Neural cell (in vitro differentiated cells): ENCODE results near the gene CCNDBP1. TPM values are rescaled to one million over a fixed set of nuclear protein-coding genes. Genes with fewer than 3 reads are reported as not detected.

Source experiments
- H2AFZ ChIP-seq: fragments of 200-600, 300-800 bp; sonication (generic), shearing (Covaris generic); 2 replicates; pipeline ENCODE4 v1.6.0; 2014; ENCODE audit warnings: low read depth, mild to moderate bottlenecking, antibody characterized with exemption, low read length, moderate library complexity
- H3F3A ChIP-seq: fragments of 200-600 bp; shearing (Covaris generic); 2 replicates; pipeline ENCODE4 v1.6.1; 2016; ENCODE audit warnings: mild to moderate bottlenecking, moderate library complexity, mixed read lengths, antibody characterized with exemption, low read length; ENCODE audit not compliant: insufficient read depth, poor library complexity, severe bottlenecking
- H3K27ac ChIP-seq: fragments of 200-600, 300-800 bp; sonication (generic), shearing (Covaris generic); 2 replicates; pipeline ENCODE4 v1.5.1; 2014; ENCODE audit warnings: mild to moderate bottlenecking, low read length, moderate library complexity
- H3K27me3 ChIP-seq: fragments of 300-800, 200-600 bp; sonication (generic), shearing (Covaris generic); 2 replicates; pipeline ENCODE4 v1.6.0; 2014; ENCODE audit warnings: mild to moderate bottlenecking, low read depth, low read length, moderate library complexity; ENCODE audit not compliant: insufficient read depth
- H3K36me3 ChIP-seq: fragments of 300-800, 200-600 bp; sonication (generic), shearing (Covaris generic); 2 replicates; pipeline ENCODE4 v1.5.1; 2014; ENCODE audit warnings: mild to moderate bottlenecking, antibody characterized with exemption, low read length, moderate library complexity; ENCODE audit not compliant: insufficient read depth
- H3K4me2 ChIP-seq: fragments of 300-800, 200-600 bp; sonication (generic), shearing (Covaris generic); 2 replicates; pipeline ENCODE4 v1.6.0; 2014; ENCODE audit warnings: mild to moderate bottlenecking, low read length
- H3K4me3 ChIP-seq: fragments of 300-800, 200-600 bp; sonication (generic), shearing (Covaris generic); 2 replicates; pipeline ENCODE4 v1.5.1; 2014; ENCODE audit warnings: mild to moderate bottlenecking, low read length, moderate library complexity
- H3K79me2 ChIP-seq: fragments of 200-600 bp; shearing (Covaris generic); replicated peaks from 2 replicates; pipeline ENCODE4 v1.6.0; 2014; ENCODE audit warnings: mild to moderate bottlenecking, low read length, moderate library complexity; ENCODE audit not compliant: insufficient read depth
- H3K9ac ChIP-seq: fragments of 300-800, 200-600 bp; sonication (generic), shearing (Covaris generic); 2 replicates; pipeline ENCODE4 v1.6.1; 2016; ENCODE audit warnings: mild to moderate bottlenecking, low read length, mixed read lengths
- H3K9me2 ChIP-seq: fragments of 200-600 bp; shearing (Covaris generic); 2 replicates; pipeline ENCODE4 v1.6.1; 2016; ENCODE audit warnings: mild to moderate bottlenecking, low read length, mixed read lengths; ENCODE audit not compliant: insufficient read depth
- H3K9me3 ChIP-seq: fragments of 200-600, 300-800 bp; sonication (generic), shearing (Covaris generic); 2 replicates; pipeline ENCODE4 v1.6.1; 2016; ENCODE audit warnings: mild to moderate bottlenecking, mixed run types, low read length, moderate library complexity, mixed read lengths
- H4K20me1 ChIP-seq: fragments of 200-600 bp; shearing (Covaris generic); 2 replicates; pipeline ENCODE4 v1.6.1; 2016; ENCODE audit warnings: mild to moderate bottlenecking, mixed run types; ENCODE audit not compliant: insufficient read depth
- EP300 ChIP-seq: fragments of 450-650 bp; conservative IDR thresholded peaks from 2 replicates; pipeline ENCODE4 v1.6.1; 2014; ENCODE audit warnings: antibody characterized with exemption, mild to moderate bottlenecking, moderate library complexity; ENCODE audit not compliant: poor library complexity, severe bottlenecking
- EZH2 ChIP-seq: fragments of 200-600, 300-800 bp; shearing (Covaris generic), sonication (generic); IDR thresholded peaks from 2 replicates; pipeline ENCODE4 v1.6.1; 2014; ENCODE audit warnings: antibody characterized with exemption, low read length, borderline replicate concordance, mild to moderate bottlenecking; ENCODE audit not compliant: insufficient read depth, poor library complexity, severe bottlenecking
- MXI1 ChIP-seq: fragments of 450-650 bp; conservative IDR thresholded peaks from 2 replicates; pipeline ENCODE4 v1.6.1; 2014; ENCODE audit warnings: antibody characterized with exemption, mild to moderate bottlenecking; ENCODE audit not compliant: poor library complexity, severe bottlenecking
- POLR2AphosphoS5 ChIP-seq: IDR thresholded peaks from 2 replicates; pipeline ENCODE4 v1.6.1; 2012
- RAD21 ChIP-seq: fragments of 450-650 bp; conservative IDR thresholded peaks from 2 replicates; pipeline ENCODE4 v1.6.1; 2014; ENCODE audit warnings: antibody characterized with exemption, mild to moderate bottlenecking, moderate library complexity
- SMC3 ChIP-seq: fragments of 450-650 bp; conservative IDR thresholded peaks from 2 replicates; pipeline ENCODE4 v1.6.1; 2014; ENCODE audit warnings: antibody characterized with exemption, mild to moderate bottlenecking, moderate library complexity; ENCODE audit not compliant: poor library complexity
- TAF1 ChIP-seq: IDR thresholded peaks from 2 replicates; pipeline ENCODE4 v1.6.1; 2012; ENCODE audit warnings: low read depth
- polyA plus RNA-seq: library from polyadenylated mRNA; depleted of rRNA; stranded (reverse); fragments of >200 nt; gene quantifications from 2 replicates; pipeline ENCODE4 v1.2.3, GENCODE V29; 2014
- TF ChIP-seq, protein P1 (sequence below): fragments of 450-650 bp; IDR thresholded peaks from 2 replicates; pipeline ENCODE4 v1.5.1; 2014; ENCODE audit warnings: antibody characterized with exemption, mild to moderate bottlenecking, moderate library complexity; ENCODE audit not compliant: poor library complexity, severe bottlenecking

The CCNDBP1 gene
- polyA plus RNA-seq, 1 donor from 2014 or later: 67.6 TPM

DNA sequence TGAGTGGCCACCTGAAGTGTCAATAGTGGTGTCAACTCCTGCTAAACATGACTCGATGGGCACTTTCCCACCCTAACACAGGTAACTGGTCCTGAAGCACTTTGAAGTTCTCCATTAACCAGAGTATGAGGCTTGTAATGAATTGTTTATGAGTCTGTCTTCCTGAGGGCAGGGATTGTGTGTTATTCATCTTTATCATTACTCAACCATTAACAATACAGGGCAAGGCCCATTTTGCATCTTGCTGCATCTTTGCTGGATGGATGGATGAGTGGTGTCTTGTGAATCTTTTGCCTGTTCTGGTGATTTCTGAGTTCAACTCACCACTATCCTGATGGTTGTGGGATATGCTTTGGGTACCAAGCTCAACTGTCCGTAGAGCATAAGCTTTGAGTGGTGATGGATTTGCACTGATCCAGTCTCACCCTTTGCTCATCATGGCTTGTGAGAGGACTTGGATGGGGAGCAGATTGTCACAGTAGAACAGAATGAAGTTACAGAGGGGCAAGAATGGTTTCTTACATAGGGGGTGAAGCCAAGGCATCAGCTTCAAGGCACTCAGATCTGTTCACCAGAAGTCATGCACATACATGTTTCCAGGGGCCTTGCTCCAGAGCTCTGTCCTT lies 57.9 kb downstream of the CCNDBP1 start:
- Histone ChIP-seq H2AFZ (no peak overlapping the region), H3K27ac (no peak overlapping the region), H3K79me2 (no peaks in the 10 kb centered on the region), H3F3A (no peaks in the 10 kb centered on the region), H3K9ac (no peak overlapping the region), H3K9me3 (no peaks in the 10 kb centered on the region), H3K27me3 (no peaks in the 10 kb centered on the region), H3K4me3 (no peak overlapping the region), H3K4me2 (no peak overlapping the region), H4K20me1 (no peaks in the 10 kb centered on the region), H3K36me3 (no peaks in the 10 kb centered on the region), H3K9me2 (no peaks in the 10 kb centered on the region)
- TF ChIP-seq, protein P1, sequence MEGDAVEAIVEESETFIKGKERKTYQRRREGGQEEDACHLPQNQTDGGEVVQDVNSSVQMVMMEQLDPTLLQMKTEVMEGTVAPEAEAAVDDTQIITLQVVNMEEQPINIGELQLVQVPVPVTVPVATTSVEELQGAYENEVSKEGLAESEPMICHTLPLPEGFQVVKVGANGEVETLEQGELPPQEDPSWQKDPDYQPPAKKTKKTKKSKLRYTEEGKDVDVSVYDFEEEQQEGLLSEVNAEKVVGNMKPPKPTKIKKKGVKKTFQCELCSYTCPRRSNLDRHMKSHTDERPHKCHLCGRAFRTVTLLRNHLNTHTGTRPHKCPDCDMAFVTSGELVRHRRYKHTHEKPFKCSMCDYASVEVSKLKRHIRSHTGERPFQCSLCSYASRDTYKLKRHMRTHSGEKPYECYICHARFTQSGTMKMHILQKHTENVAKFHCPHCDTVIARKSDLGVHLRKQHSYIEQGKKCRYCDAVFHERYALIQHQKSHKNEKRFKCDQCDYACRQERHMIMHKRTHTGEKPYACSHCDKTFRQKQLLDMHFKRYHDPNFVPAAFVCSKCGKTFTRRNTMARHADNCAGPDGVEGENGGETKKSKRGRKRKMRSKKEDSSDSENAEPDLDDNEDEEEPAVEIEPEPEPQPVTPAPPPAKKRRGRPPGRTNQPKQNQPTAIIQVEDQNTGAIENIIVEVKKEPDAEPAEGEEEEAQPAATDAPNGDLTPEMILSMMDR: no peak
- no peak for TF ChIP-seq POLR2AphosphoS5
- no peak for TF ChIP-seq MXI1
- no peak for TF ChIP-seq EZH2
- TF ChIP-seq TAF1: no peak
- TF ChIP-seq RAD21: no peak

- Histone ChIP-seq H3K9me2 (no peaks in the 10 kb centered on the region), H3K4me3 (no peak overlapping the region), H3K4me2 (no peak overlapping the region), H3K27me3 (no peaks in the 10 kb centered on the region), H3K9ac (no peak overlapping the region), H3K36me3 (no peaks in the 10 kb centered on the region), H3K79me2 (no peaks in the 10 kb centered on the region), H4K20me1 (no peaks in the 10 kb centered on the region), H2AFZ (no peak overlapping the region), H3K27ac (no peak overlapping the region), H3K9me3 (no peaks in the 10 kb centered on the region), H3F3A (no peaks in the 10 kb centered on the region)
- TF ChIP-seq, protein P1: no peak
- TF ChIP-seq EP300: no peak
- TF ChIP-seq EZH2: no peak
These were observed 58.9 kb downstream of the CCNDBP1 start for GRCh38 chr15:43244092-43244491.

DNA sequence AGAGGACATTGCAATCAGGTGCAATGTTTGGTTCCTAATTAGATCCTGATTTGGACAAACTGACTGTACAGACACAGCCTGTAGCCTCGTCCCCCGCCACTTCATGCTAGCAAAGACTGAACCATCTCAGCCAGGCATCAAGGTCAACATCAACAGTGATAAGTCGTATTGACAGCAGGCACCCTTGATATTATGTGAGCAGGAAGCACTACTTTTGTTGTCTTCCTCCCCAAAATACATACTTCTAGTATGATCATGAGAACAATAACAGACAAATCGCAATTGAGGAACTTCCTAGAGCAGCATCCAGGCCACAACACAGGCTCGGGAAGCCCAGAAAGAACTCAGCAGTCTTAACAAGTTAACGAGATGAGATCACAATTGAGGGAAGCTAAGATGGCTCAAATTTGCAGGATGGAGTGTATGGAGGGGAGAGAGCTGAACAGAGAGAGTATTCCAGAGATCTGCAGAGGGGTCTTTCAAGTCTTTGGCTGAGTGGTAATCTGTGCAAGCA lies 61.1 kb downstream of the CCNDBP1 start:
- H3K79me2 ChIP-seq: no peaks in the 10 kb centered on the region
- H3K4me3 ChIP-seq: no peak overlapping the region
- H3K27ac ChIP-seq: no peak overlapping the region
- no peaks in the 10 kb centered on the region for H3K9me2 ChIP-seq
- H3K4me2 ChIP-seq: no peak overlapping the region
- TF ChIP-seq POLR2AphosphoS5: no peak
- TF ChIP-seq RAD21: no peak
- no peak for TF ChIP-seq TAF1
- TF ChIP-seq MXI1: no peak
- TF ChIP-seq, protein P1: no peak
- no peak for TF ChIP-seq SMC3
- H4K20me1 ChIP-seq: no peaks in the 10 kb centered on the region
- H3K9me3 ChIP-seq: no peaks in the 10 kb centered on the region
- no peaks in the 10 kb centered on the region for H3K36me3 ChIP-seq
- no peak overlapping the region for H3K9ac ChIP-seq
- H2AFZ ChIP-seq: no peak overlapping the region
- H3F3A ChIP-seq: no peaks in the 10 kb centered on the region
- H3K27me3 ChIP-seq: no peaks in the 10 kb centered on the region
